Measurements from ENCODE around the gene COL13A1. TPM values are rescaled to one million over a fixed set of nuclear protein-coding genes. Genes with fewer than 3 reads are reported as not detected.

Gene COL13A1
- total and polyA plus RNA-seq, 4 donors = 0.17 to 0.47 (median 0.18) TPM

GRCh38 chr10:69795242-69795934, 6.3 kb upstream of the COL13A1 start:
- Histone ChIP-seq H3K9me3 (ENCODE audit: control insufficient read depth in 4 of 4, low read length in 3 of 4) (peaks cover 0 to 11% (median 5%) of the 10 kb centered on the region in 4 donors), H3K9ac (ENCODE audit: low read depth in 1 of 2, low read length in 2 of 2) (no peak overlapping the region), H3K4me1 (ENCODE audit: control insufficient read depth in 4 of 4, insufficient read depth in 4 of 4, low read length in 3 of 4) (no peaks in the 10 kb centered on the region), H3K4me3 (ENCODE audit: low read depth in 1 of 3, low read length in 3 of 3) (no peak overlapping the region), H3K27me3 (ENCODE audit: control insufficient read depth in 4 of 4, insufficient read depth in 4 of 4, low read length in 3 of 4) (peaks cover 0 to 3% (median 1%) of the 10 kb centered on the region in 4 donors), H3K36me3 (ENCODE audit: control insufficient read depth in 4 of 4, insufficient read depth in 3 of 4, low read depth in 1 of 4, low read length in 3 of 4) (no peaks in the 10 kb centered on the region), H3K27ac (ENCODE audit: low read depth in 1 of 2, low read length in 2 of 2) (no peak overlapping the region)
- TF ChIP-seq ATF3 (IDR thresholded peaks at IDR 0.05) = no peak
- TF ChIP-seq TAF1 (conservative IDR thresholded peaks at IDR 0.05) = no peak
- TF ChIP-seq RAD21 (IDR thresholded peaks at IDR 0.05) = no peak
- no peak for TF ChIP-seq GABPA (IDR thresholded peaks at IDR 0.05 in 1 of 2, conservative IDR thresholded peaks at IDR 0.05 in 1 of 2)
- TF ChIP-seq SP1 (IDR thresholded peaks at IDR 0.05) = no peak
- no peak for TF ChIP-seq MAX (IDR thresholded peaks at IDR 0.05)
- no peak for TF ChIP-seq HNF4G (IDR thresholded peaks at IDR 0.05)
- no peak for TF ChIP-seq EGR1 (IDR thresholded peaks at IDR 0.05; ENCODE audit: low read depth in 2 of 2)
- no peak for TF ChIP-seq ZBTB33 (IDR thresholded peaks at IDR 0.05)
- no peak for TF ChIP-seq HNF4A (conservative IDR thresholded peaks at IDR 0.05)
- no peak for TF ChIP-seq NR2F2 (IDR thresholded peaks at IDR 0.05)
- TF ChIP-seq YY1 (IDR thresholded peaks at IDR 0.05) = no peak
- no peak for DNase-seq (ENCODE audit: low spot score)
- WGBS = 58% methylated on average over 1 of the region's 1 CpG

- WGBS = 82% methylated on average over 7 of the region's 7 CpGs
- peaks cover 11 to 19% (median 15%) of the 10 kb centered on the region in 4 donors for H3K4me1 ChIP-seq (ENCODE audit: control insufficient read depth in 4 of 4, insufficient read depth in 4 of 4, low read length in 3 of 4)
- H3K9me3 ChIP-seq (ENCODE audit: control insufficient read depth in 4 of 4, low read length in 3 of 4) = peaks cover 0 to 11% (median 5%) of the 10 kb centered on the region in 4 donors
- no peaks in the 10 kb centered on the region for H3K36me3 ChIP-seq (ENCODE audit: control insufficient read depth in 4 of 4, insufficient read depth in 3 of 4, low read depth in 1 of 4, low read length in 3 of 4)
- DNase-seq (ENCODE audit: low spot score) = no peak
- H3K27me3 ChIP-seq (ENCODE audit: control insufficient read depth in 4 of 4, insufficient read depth in 4 of 4, low read length in 3 of 4) = peaks cover 0 to 6% (median 2%) of the 10 kb centered on the region in 4 donors
- H3K27ac ChIP-seq (ENCODE audit: low read depth in 1 of 2, low read length in 2 of 2) = no peak overlapping the region
- H3K9ac ChIP-seq (ENCODE audit: low read depth in 1 of 2, low read length in 2 of 2) = no peak overlapping the region
- H3K4me3 ChIP-seq (ENCODE audit: low read depth in 1 of 3, low read length in 3 of 3) = no peak overlapping the region
- TF ChIP-seq HNF4G (IDR thresholded peaks at IDR 0.05) = no peak
- TF ChIP-seq ZBTB33 (IDR thresholded peaks at IDR 0.05) = no peak
- TF ChIP-seq RAD21 (IDR thresholded peaks at IDR 0.05) = no peak
- no peak for TF ChIP-seq CTCF (IDR thresholded peaks at IDR 0.05; ENCODE audit: low read depth, low read length, missing input control)
- no peak for TF ChIP-seq GABPA (IDR thresholded peaks at IDR 0.05 in 1 of 2, conservative IDR thresholded peaks at IDR 0.05 in 1 of 2)
- TF ChIP-seq RXRA (IDR thresholded peaks at IDR 0.05) = no peak
- no peak for TF ChIP-seq TAF1 (conservative IDR thresholded peaks at IDR 0.05)
- no peak for TF ChIP-seq MAX (IDR thresholded peaks at IDR 0.05)
- no peak for TF ChIP-seq YY1 (IDR thresholded peaks at IDR 0.05)
- TF ChIP-seq ATF3 (IDR thresholded peaks at IDR 0.05) = no peak
- TF ChIP-seq FOXA2 (IDR thresholded peaks at IDR 0.05) = no peak
- TF ChIP-seq HNF4A (conservative IDR thresholded peaks at IDR 0.05) = no peak
- TF ChIP-seq EGR1 (IDR thresholded peaks at IDR 0.05; ENCODE audit: low read depth in 2 of 2) = no peak
These were observed 3.7 kb upstream of the COL13A1 start for GRCh38 chr10:69797959-69798358.
